HL-60 (cell line): Measurements from ENCODE around the gene CCDC127.

Experiments
- POLR2AphosphoS5 ChIP-seq: IDR thresholded peaks from 2 replicates; pipeline ENCODE4 v1.6.1; 2012; ENCODE audit warnings: low read depth
- TF ChIP-seq, protein P1 (sequence below): IDR thresholded peaks from 2 replicates; pipeline ENCODE4 v1.6.1; 2012; ENCODE audit warnings: low read depth; ENCODE audit not compliant: insufficient replicate concordance
- TF ChIP-seq, protein P2 (sequence below): IDR thresholded peaks from one replicate; pipeline ENCODE4 v1.5.1; 2011; ENCODE audit warnings: low read length, control low read depth, inconsistent platforms; ENCODE audit not compliant: insufficient read depth

DNA sequence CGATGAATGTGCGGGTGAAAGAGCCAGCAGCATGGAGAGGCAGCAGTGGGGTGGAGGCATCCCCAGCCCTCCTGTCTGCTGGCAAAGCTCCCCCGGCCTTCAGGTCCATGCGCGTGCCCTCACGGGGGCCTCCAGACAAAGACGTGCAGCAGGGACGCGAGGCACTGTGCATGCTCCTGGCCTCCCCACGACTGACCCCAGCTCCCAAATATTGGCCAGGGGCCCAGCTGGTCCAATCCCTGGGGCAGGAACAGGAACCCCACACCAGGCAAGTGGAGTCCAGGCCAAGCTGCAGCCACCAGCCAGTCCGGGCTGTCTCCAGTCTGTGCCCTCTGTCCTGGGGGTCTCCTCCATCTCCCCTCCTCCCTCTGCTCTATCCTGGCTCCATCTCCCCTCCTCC is 60.2 kb downstream of the CCDC127 start:
- TF ChIP-seq, protein P1, sequence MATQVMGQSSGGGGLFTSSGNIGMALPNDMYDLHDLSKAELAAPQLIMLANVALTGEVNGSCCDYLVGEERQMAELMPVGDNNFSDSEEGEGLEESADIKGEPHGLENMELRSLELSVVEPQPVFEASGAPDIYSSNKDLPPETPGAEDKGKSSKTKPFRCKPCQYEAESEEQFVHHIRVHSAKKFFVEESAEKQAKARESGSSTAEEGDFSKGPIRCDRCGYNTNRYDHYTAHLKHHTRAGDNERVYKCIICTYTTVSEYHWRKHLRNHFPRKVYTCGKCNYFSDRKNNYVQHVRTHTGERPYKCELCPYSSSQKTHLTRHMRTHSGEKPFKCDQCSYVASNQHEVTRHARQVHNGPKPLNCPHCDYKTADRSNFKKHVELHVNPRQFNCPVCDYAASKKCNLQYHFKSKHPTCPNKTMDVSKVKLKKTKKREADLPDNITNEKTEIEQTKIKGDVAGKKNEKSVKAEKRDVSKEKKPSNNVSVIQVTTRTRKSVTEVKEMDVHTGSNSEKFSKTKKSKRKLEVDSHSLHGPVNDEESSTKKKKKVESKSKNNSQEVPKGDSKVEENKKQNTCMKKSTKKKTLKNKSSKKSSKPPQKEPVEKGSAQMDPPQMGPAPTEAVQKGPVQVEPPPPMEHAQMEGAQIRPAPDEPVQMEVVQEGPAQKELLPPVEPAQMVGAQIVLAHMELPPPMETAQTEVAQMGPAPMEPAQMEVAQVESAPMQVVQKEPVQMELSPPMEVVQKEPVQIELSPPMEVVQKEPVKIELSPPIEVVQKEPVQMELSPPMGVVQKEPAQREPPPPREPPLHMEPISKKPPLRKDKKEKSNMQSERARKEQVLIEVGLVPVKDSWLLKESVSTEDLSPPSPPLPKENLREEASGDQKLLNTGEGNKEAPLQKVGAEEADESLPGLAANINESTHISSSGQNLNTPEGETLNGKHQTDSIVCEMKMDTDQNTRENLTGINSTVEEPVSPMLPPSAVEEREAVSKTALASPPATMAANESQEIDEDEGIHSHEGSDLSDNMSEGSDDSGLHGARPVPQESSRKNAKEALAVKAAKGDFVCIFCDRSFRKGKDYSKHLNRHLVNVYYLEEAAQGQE: no peak
- TF ChIP-seq, protein P2, sequence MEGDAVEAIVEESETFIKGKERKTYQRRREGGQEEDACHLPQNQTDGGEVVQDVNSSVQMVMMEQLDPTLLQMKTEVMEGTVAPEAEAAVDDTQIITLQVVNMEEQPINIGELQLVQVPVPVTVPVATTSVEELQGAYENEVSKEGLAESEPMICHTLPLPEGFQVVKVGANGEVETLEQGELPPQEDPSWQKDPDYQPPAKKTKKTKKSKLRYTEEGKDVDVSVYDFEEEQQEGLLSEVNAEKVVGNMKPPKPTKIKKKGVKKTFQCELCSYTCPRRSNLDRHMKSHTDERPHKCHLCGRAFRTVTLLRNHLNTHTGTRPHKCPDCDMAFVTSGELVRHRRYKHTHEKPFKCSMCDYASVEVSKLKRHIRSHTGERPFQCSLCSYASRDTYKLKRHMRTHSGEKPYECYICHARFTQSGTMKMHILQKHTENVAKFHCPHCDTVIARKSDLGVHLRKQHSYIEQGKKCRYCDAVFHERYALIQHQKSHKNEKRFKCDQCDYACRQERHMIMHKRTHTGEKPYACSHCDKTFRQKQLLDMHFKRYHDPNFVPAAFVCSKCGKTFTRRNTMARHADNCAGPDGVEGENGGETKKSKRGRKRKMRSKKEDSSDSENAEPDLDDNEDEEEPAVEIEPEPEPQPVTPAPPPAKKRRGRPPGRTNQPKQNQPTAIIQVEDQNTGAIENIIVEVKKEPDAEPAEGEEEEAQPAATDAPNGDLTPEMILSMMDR: no peak
- no peak for TF ChIP-seq POLR2AphosphoS5
